SK-N-SH (cell line): ENCODE measurements around the gene ARHGEF28. TPM values are rescaled to one million over a fixed set of nuclear protein-coding genes. Genes with fewer than 3 reads are reported as not detected.

ENCODE experiments used
- CTCF ChIA-PET: fragments of 300-600, 350-600 bp; formaldehyde crosslinking; extraction: SDS; loops from one replicate; lab custom pipeline; 2021; lab: Yijun Ruan, JAX
- POLR2A ChIA-PET: fragments of 350-600 bp; sonication (Branson Sonifier 250); formaldehyde crosslinking; extraction: SDS; loops from one replicate; lab custom pipeline; 2020; ENCODE audit warnings: antibody characterized with exemption, inconsistent platforms; lab: Yijun Ruan, JAX
- DNase-seq: peaks from one replicate; pipeline ENCODE4 v3.0.0; 2012
- H2AFZ ChIP-seq: fragments of 200-600 bp; sonication (generic); 2 replicates; pipeline ENCODE4 v1.8.1; 2016; ENCODE audit warnings: antibody characterized with exemption, mild to moderate bottlenecking, low read depth
- H3F3A ChIP-seq: fragments of 200-600 bp; sonication (generic); replicated peaks from 2 replicates; pipeline ENCODE3; 2016; ENCODE audit warnings: antibody characterized with exemption, mild to moderate bottlenecking; ENCODE audit not compliant: insufficient read depth
- H3K27ac ChIP-seq, 2 experiments: fragments of 200-500 bp in 1 of 2; fragments of 200-600 bp in 1 of 2; sonication (Bioruptor generic) in 1 of 2; sonication (generic), shearing (Covaris generic) in 1 of 2; 2 replicates each; pipeline versions ENCODE4 v1.5.1 to v1.6.1; 2014 to 2016; ENCODE audit warnings: low read depth in 2 of 2, inconsistent platforms in 1 of 2, low read length in 1 of 2, mild to moderate bottlenecking in 1 of 2, mixed read lengths in 1 of 2
- H3K27me3 ChIP-seq: fragments of 200-600 bp; sonication (generic), shearing (Covaris generic); 2 replicates; pipeline ENCODE4 v1.6.1; 2016; ENCODE audit warnings: mixed run types; ENCODE audit not compliant: insufficient read depth
- H3K36me3 ChIP-seq, 2 experiments: fragments of 200-500 bp in 1 of 2; fragments of 200-600 bp in 1 of 2; sonication (Bioruptor generic) in 1 of 2; sonication (generic) in 1 of 2; replicated peaks in 1 of 2; 2 replicates each; pipeline versions ENCODE3 to v1.5.1; 2014 to 2016; ENCODE audit warnings: low read length in 1 of 2, mild to moderate bottlenecking in 1 of 2; ENCODE audit not compliant: insufficient read depth in 2 of 2, control insufficient read depth in 1 of 2
- H3K4me1 ChIP-seq, 2 experiments: fragments of 200-500 bp in 1 of 2; fragments of 200-600 bp in 1 of 2; sonication (Bioruptor generic) in 1 of 2; sonication (generic), shearing (Covaris generic) in 1 of 2; 2 replicates each; pipeline versions ENCODE4 v1.5.1 to v1.6.1; 2014 to 2016; ENCODE audit warnings: low read depth in 1 of 2, low read length in 1 of 2, mixed run types in 1 of 2; ENCODE audit not compliant: insufficient read depth in 2 of 2, control insufficient read depth in 1 of 2
- H3K4me2 ChIP-seq: fragments of 200-600 bp; sonication (generic), shearing (Covaris generic); 2 replicates; pipeline ENCODE4 v1.6.1; 2017; ENCODE audit warnings: mixed run types
- H3K4me3 ChIP-seq, 2 experiments: fragments of 200-500 bp in 1 of 2; fragments of 200-600 bp in 1 of 2; sonication (Bioruptor generic) in 1 of 2; sonication (generic), shearing (Covaris generic) in 1 of 2; 2 replicates each; pipeline versions ENCODE4 v1.5.1 to v1.8.1; 2014 to 2016; ENCODE audit warnings: low read depth in 2 of 2, inconsistent platforms in 1 of 2, low read length in 1 of 2, mild to moderate bottlenecking in 1 of 2, mixed read lengths in 1 of 2, moderate library complexity in 1 of 2
- H3K79me2 ChIP-seq: fragments of 200-600 bp; sonication (generic); 2 replicates; pipeline ENCODE4 v1.8.1; 2017; ENCODE audit warnings: mild to moderate bottlenecking; ENCODE audit not compliant: insufficient read depth
- H3K9ac ChIP-seq: fragments of 200-600 bp; sonication (generic); 2 replicates; pipeline ENCODE4 v1.6.1; 2017; ENCODE audit warnings: mixed run types
- H3K9me2 ChIP-seq: fragments of 200-600 bp; sonication (generic); 2 replicates; pipeline ENCODE4 v1.6.1; 2017; ENCODE audit warnings: mixed run types
- H3K9me3 ChIP-seq: fragments of 200-600 bp; sonication (generic); 2 replicates; pipeline ENCODE4 v1.6.1; 2017; ENCODE audit warnings: mixed run types, mild to moderate bottlenecking, moderate library complexity
- H4K20me1 ChIP-seq: fragments of 200-600 bp; sonication (generic); 2 replicates; pipeline ENCODE4 v1.6.1; 2017; ENCODE audit warnings: mild to moderate bottlenecking, mixed run types; ENCODE audit not compliant: insufficient read depth
- ELF1 ChIP-seq: IDR thresholded peaks from 2 replicates; pipeline ENCODE4 v1.4.0; 2012
- EP300 ChIP-seq, 2 experiments: IDR thresholded peaks; 2 replicates each; pipeline versions ENCODE4 v1.4.0 to v1.6.1; 2012; ENCODE audit warnings: borderline replicate concordance in 1 of 2, low read depth in 1 of 2, low read length in 1 of 2
- FOSL2 ChIP-seq: IDR thresholded peaks from 2 replicates; pipeline ENCODE4 v1.4.0; 2012; ENCODE audit warnings: low read depth, mild to moderate bottlenecking, moderate library complexity, borderline replicate concordance
- GABPA ChIP-seq: IDR thresholded peaks from 2 replicates; pipeline ENCODE4 v1.4.0; 2012; ENCODE audit warnings: low read depth, mild to moderate bottlenecking
- GATA2 ChIP-seq: sonication (generic); formaldehyde crosslinking; IDR thresholded peaks from 2 replicates; pipeline ENCODE4 v1.5.0; 2020; ENCODE audit warnings: mild to moderate bottlenecking, missing genetic modification reagents
- MXI1 ChIP-seq: IDR thresholded peaks from 2 replicates; pipeline ENCODE4 v1.6.1; 2012; ENCODE audit warnings: mild to moderate bottlenecking, low read depth, low read length, improper control_type of control experiment
- NRF1 ChIP-seq: IDR thresholded peaks from 2 replicates; pipeline ENCODE4 v1.6.1; 2012; ENCODE audit warnings: low read depth, mild to moderate bottlenecking, low read length
- POLR2AphosphoS5 ChIP-seq: IDR thresholded peaks from 2 replicates; pipeline ENCODE4 v1.6.1; 2012; ENCODE audit warnings: low read depth, low read length
- RAD21 ChIP-seq: IDR thresholded peaks from 2 replicates; pipeline ENCODE4 v1.6.1; 2012; ENCODE audit warnings: mild to moderate bottlenecking, low read length
- RFX5 ChIP-seq: IDR thresholded peaks from 2 replicates; pipeline ENCODE4 v1.6.1; 2012; ENCODE audit warnings: mild to moderate bottlenecking, improper control_type of control experiment, low read length
- RXRA ChIP-seq: IDR thresholded peaks from 2 replicates; pipeline ENCODE4 v1.4.0; 2012; ENCODE audit warnings: low read depth, mild to moderate bottlenecking, borderline replicate concordance
- SMC3 ChIP-seq: IDR thresholded peaks from 2 replicates; pipeline ENCODE4 v1.6.1; 2012; ENCODE audit warnings: low read depth, low read length, improper control_type of control experiment
- TEAD4 ChIP-seq: IDR thresholded peaks from 2 replicates; pipeline ENCODE4 v1.4.0; 2012; ENCODE audit warnings: mild to moderate bottlenecking, borderline replicate concordance; ENCODE audit not compliant: insufficient read depth
- WGBS: methylation state at CpG from one replicate; pipeline ENCODE4 v1.1.6; 2017; ENCODE audit warnings: low lambda C conversion rate; 5-methylcytosine and 5-hydroxymethylcytosine counted together
- polyA plus RNA-seq, 3 experiments: library from polyadenylated mRNA; depleted of rRNA; stranded (reverse); fragments of >200 nt; gene quantifications; 2 replicates each; pipeline ENCODE4 v1.2.3, GENCODE V29; 2012
- TF ChIP-seq, protein P1 (sequence below): fragments of 150-350 bp; IDR thresholded peaks from 2 replicates; pipeline ENCODE4 v1.6.1; 2017; ENCODE audit warnings: antibody characterized with exemption, low read length, low read depth, borderline replicate concordance
- TF ChIP-seq, protein P2 (sequence below): fragments of 150-350 bp; IDR thresholded peaks from 2 replicates; pipeline ENCODE4 v1.6.1; 2016; ENCODE audit warnings: mild to moderate bottlenecking, low read depth, low read length
- TF ChIP-seq, protein P3 (sequence below): IDR thresholded peaks from 2 replicates; pipeline ENCODE4 v1.4.0; 2012; ENCODE audit warnings: low read depth, borderline replicate concordance
- TF ChIP-seq, protein P4 (sequence below): IDR thresholded peaks from 2 replicates; pipeline ENCODE4 v1.6.1; 2012; ENCODE audit warnings: mild to moderate bottlenecking, low read depth, low read length, moderate library complexity

ARHGEF28 gene
- polyA plus RNA-seq, 1 of the 3 experiments (the other 2 are of a cell fraction), result 4.2 TPM

DNA sequence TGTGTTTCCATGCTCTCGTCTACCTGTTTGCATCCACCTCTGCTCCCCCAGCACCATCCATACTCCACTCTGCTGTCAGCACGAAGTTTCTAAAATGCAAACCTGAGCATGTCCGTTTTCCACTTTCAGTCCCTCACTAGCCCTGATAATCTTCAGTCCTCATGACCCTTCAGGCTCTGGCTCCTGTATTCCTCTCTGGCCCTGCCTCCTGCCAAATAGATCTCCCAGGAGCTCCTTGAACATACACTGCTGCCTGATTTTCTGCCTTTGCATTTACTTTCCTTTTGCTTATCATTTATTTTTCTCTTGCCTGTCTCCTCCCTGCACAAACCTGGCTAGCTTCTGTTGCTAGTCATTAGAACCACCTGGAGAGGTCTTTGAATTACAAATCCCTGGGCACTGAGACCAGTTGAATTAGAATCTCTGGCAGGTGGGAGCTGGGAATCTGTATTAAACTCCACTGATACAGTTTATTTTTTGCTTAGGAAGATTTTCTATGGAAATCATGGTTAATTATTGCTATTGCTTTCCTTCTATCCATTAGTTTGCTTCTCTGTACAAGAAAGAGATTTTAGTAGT lies 18.5 kb downstream of the ARHGEF28 start:
- WGBS, result 95% methylated on average over 3 of the region's 3 CpGs
- Histone ChIP-seq H3K36me3 (no peaks in the 10 kb centered on the region), H3K9me3 (no peaks in the 10 kb centered on the region), H3K9ac (no peak overlapping the region), H2AFZ (no peak overlapping the region), H3K27me3 (no peaks in the 10 kb centered on the region), H3K9me2 (no peaks in the 10 kb centered on the region; the same call in 1 of the 2 replicates), H3K79me2 (peaks cover 52% of the 10 kb centered on the region), H3K4me1 (peaks cover 0 to 15% of the 10 kb centered on the region in 2 experiments; a peak in 2 of 4 replicates), H3K4me2 (no peak overlapping the region)
- POLR2A ChIA-PET, result no interaction called here
- no peak for DNase-seq
- CTCF ChIA-PET, result interaction anchor here (0.6 kb wide), 2 partner anchors 75 to 91 kb away, joined by 3 read pairs; no protein-coding TSS in a partner anchor
- TF ChIP-seq MXI1, result no peak
- TF ChIP-seq TEAD4, result no peak
- TF ChIP-seq GATA2, result no peak
- TF ChIP-seq EP300 (IDR thresholded peaks at IDR 0.05; ENCODE audit: borderline replicate concordance in 1 of 2, low read depth in 1 of 2, low read length in 1 of 2), result no peak
- TF ChIP-seq, all 33 proteins: peak for 0
- no peak overlapping the region for H3K4me3 ChIP-seq
- H3K27ac ChIP-seq, result no peak overlapping the region
- H4K20me1 ChIP-seq, result no peaks in the 10 kb centered on the region
- peaks cover 3% of the 10 kb centered on the region for H3F3A ChIP-seq

DNA sequence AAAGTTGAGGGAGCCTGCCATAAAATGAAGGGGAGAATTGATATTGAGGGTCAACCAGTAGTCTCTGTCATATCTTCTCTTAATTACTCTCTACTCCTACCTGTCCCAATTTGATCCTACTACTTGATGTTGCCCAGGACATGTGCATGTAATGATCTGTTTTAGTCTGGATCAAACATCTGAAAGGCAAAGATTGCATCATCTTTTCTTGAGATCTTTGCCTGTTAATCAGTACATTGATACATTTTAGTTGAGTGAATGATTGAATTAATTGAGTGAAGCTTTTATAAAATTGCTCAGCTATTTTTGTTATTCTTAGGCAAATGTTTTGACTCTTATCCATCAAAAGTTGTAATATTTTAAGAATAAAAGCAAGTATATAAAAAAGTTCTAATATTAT lies 21.7 kb downstream of the ARHGEF28 start:
- POLR2A ChIA-PET, result no interaction called here
- Histone ChIP-seq H4K20me1 (no peaks in the 10 kb centered on the region), H3K4me1 (no peaks in the 10 kb centered on the region), H3K27me3 (no peaks in the 10 kb centered on the region), H3K4me2 (no peak overlapping the region), H2AFZ (no peak overlapping the region), H3K4me3 (no peak overlapping the region), H3K9ac (no peak overlapping the region), H3K36me3 (no peaks in the 10 kb centered on the region), H3F3A (no peaks in the 10 kb centered on the region), H3K79me2 (peaks cover 27% of the 10 kb centered on the region), H3K27ac (no peak overlapping the region), H3K9me3 (no peaks in the 10 kb centered on the region), H3K9me2 (no peaks in the 10 kb centered on the region)
- CTCF ChIA-PET, result no interaction called here
- TF ChIP-seq RFX5, result no peak
- no peak for TF ChIP-seq NRF1
- no peak for TF ChIP-seq EP300 (IDR thresholded peaks at IDR 0.05; ENCODE audit: borderline replicate concordance in 1 of 2, low read depth in 1 of 2, low read length in 1 of 2)
- TF ChIP-seq, protein P1, sequence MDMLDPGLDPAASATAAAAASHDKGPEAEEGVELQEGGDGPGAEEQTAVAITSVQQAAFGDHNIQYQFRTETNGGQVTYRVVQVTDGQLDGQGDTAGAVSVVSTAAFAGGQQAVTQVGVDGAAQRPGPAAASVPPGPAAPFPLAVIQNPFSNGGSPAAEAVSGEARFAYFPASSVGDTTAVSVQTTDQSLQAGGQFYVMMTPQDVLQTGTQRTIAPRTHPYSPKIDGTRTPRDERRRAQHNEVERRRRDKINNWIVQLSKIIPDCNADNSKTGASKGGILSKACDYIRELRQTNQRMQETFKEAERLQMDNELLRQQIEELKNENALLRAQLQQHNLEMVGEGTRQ, result no peak
- no peak for TF ChIP-seq ELF1
- TF ChIP-seq GATA2, result no peak
- no peak for TF ChIP-seq GABPA
- TF ChIP-seq RAD21, result no peak
- TF ChIP-seq, protein P2, sequence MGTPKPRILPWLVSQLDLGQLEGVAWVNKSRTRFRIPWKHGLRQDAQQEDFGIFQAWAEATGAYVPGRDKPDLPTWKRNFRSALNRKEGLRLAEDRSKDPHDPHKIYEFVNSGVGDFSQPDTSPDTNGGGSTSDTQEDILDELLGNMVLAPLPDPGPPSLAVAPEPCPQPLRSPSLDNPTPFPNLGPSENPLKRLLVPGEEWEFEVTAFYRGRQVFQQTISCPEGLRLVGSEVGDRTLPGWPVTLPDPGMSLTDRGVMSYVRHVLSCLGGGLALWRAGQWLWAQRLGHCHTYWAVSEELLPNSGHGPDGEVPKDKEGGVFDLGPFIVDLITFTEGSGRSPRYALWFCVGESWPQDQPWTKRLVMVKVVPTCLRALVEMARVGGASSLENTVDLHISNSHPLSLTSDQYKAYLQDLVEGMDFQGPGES, result no peak
- no peak for TF ChIP-seq FOSL2
- TF ChIP-seq RXRA, result no peak
- no peak for TF ChIP-seq POLR2AphosphoS5
- no peak for TF ChIP-seq TEAD4
- TF ChIP-seq, protein P3, sequence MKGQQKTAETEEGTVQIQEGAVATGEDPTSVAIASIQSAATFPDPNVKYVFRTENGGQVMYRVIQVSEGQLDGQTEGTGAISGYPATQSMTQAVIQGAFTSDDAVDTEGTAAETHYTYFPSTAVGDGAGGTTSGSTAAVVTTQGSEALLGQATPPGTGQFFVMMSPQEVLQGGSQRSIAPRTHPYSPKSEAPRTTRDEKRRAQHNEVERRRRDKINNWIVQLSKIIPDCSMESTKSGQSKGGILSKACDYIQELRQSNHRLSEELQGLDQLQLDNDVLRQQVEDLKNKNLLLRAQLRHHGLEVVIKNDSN, result no peak
- TF ChIP-seq SMC3, result no peak
- TF ChIP-seq, protein P4, sequence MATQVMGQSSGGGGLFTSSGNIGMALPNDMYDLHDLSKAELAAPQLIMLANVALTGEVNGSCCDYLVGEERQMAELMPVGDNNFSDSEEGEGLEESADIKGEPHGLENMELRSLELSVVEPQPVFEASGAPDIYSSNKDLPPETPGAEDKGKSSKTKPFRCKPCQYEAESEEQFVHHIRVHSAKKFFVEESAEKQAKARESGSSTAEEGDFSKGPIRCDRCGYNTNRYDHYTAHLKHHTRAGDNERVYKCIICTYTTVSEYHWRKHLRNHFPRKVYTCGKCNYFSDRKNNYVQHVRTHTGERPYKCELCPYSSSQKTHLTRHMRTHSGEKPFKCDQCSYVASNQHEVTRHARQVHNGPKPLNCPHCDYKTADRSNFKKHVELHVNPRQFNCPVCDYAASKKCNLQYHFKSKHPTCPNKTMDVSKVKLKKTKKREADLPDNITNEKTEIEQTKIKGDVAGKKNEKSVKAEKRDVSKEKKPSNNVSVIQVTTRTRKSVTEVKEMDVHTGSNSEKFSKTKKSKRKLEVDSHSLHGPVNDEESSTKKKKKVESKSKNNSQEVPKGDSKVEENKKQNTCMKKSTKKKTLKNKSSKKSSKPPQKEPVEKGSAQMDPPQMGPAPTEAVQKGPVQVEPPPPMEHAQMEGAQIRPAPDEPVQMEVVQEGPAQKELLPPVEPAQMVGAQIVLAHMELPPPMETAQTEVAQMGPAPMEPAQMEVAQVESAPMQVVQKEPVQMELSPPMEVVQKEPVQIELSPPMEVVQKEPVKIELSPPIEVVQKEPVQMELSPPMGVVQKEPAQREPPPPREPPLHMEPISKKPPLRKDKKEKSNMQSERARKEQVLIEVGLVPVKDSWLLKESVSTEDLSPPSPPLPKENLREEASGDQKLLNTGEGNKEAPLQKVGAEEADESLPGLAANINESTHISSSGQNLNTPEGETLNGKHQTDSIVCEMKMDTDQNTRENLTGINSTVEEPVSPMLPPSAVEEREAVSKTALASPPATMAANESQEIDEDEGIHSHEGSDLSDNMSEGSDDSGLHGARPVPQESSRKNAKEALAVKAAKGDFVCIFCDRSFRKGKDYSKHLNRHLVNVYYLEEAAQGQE, result no peak
- no peak for DNase-seq
